ENCODE measurements around the gene CATSPERE. TPM values are rescaled to one million over a fixed set of nuclear protein-coding genes. Genes with fewer than 3 reads are reported as not detected.
"Not testable (repeated sequence)": the region's sequence is repeated elsewhere in the genome, so short reads cannot be mapped to it uniquely, and the experiment has no call there.

The CATSPERE gene
- total RNA-seq, 4 donors from 2014 or later = 0.45 to 1.4 (median 0.55) TPM

GRCh38 chr1:244548558-244549115 is 87.6 kb downstream of the CATSPERE start:
- Histone ChIP-seq H3K9me3 (peaks cover 8% of the 10 kb centered on the region), H3K27ac (no peak overlapping the region), H3K27me3 (no peaks in the 10 kb centered on the region), H3K36me3 (no peaks in the 10 kb centered on the region), H3K4me1 (no peaks in the 10 kb centered on the region), H3K4me3 (no peak overlapping the region)
- DNase-seq (ENCODE audit: low spot score in 2 of 2) = no peak
- WGBS = 82% methylated on average over 2 of the region's 2 CpGs
- TF ChIP-seq CTCF (IDR thresholded peaks at IDR 0.05) = no peak
- no peak for TF ChIP-seq EP300 (IDR thresholded peaks at IDR 0.05)
- TF ChIP-seq POLR2A (IDR thresholded peaks at IDR 0.05) = no peak
- no peak for TF ChIP-seq POLR2AphosphoS5 (IDR thresholded peaks at IDR 0.05)

- H3K9me3 ChIP-seq = peaks cover 3% of the 10 kb centered on the region
- H3K36me3 ChIP-seq = no peaks in the 10 kb centered on the region
- TF ChIP-seq POLR2AphosphoS5 (IDR thresholded peaks at IDR 0.05) (no peak), EP300 (IDR thresholded peaks at IDR 0.05) (no peak), CTCF (IDR thresholded peaks at IDR 0.05) (no peak), POLR2A (IDR thresholded peaks at IDR 0.05) (no peak)
- H3K4me3 ChIP-seq = no peak overlapping the region
- H3K27ac ChIP-seq = no peak overlapping the region
- 86% methylated on average over 6 of the region's 6 CpGs for WGBS
- no peaks in the 10 kb centered on the region for H3K4me1 ChIP-seq
- no peak for DNase-seq (ENCODE audit: low spot score in 2 of 2)
- H3K27me3 ChIP-seq = no peaks in the 10 kb centered on the region
These were observed 91.3 kb downstream of the CATSPERE start for GRCh38 chr1:244552336-244552735.

GRCh38 chr1:244556263-244556662 is 95.2 kb downstream of the CATSPERE start:
- H3K4me3 ChIP-seq = no peak overlapping the region
- no peak overlapping the region for H3K27ac ChIP-seq
- 92% methylated on average over 1 of the region's 1 CpG for WGBS
- H3K27me3 ChIP-seq = no peaks in the 10 kb centered on the region
- no peaks in the 10 kb centered on the region for H3K36me3 ChIP-seq
- DNase-seq (ENCODE audit: low spot score in 2 of 2) = no peak
- H3K4me1 ChIP-seq = no peaks in the 10 kb centered on the region
- no peaks in the 10 kb centered on the region for H3K9me3 ChIP-seq
- TF ChIP-seq CTCF (IDR thresholded peaks at IDR 0.05) (no peak), POLR2A (IDR thresholded peaks at IDR 0.05) (no peak), POLR2AphosphoS5 (IDR thresholded peaks at IDR 0.05) (no peak), EP300 (IDR thresholded peaks at IDR 0.05) (no peak)

GRCh38 chr1:244557565-244557964 is 96.5 kb downstream of the CATSPERE start:
- no peaks in the 10 kb centered on the region for H3K27me3 ChIP-seq
- H3K9me3 ChIP-seq = no peaks in the 10 kb centered on the region
- no peak overlapping the region for H3K27ac ChIP-seq
- H3K4me3 ChIP-seq = no peak overlapping the region
- no peaks in the 10 kb centered on the region for H3K4me1 ChIP-seq
- no peak for TF ChIP-seq CTCF (IDR thresholded peaks at IDR 0.05)
- TF ChIP-seq EP300 (IDR thresholded peaks at IDR 0.05) = no peak
- TF ChIP-seq POLR2AphosphoS5 (IDR thresholded peaks at IDR 0.05) = no peak
- no peak for TF ChIP-seq POLR2A (IDR thresholded peaks at IDR 0.05)
- no peak for DNase-seq (ENCODE audit: low spot score in 2 of 2)
- WGBS = 93% methylated on average over 1 of the region's 1 CpG
- no peaks in the 10 kb centered on the region for H3K36me3 ChIP-seq

GRCh38 chr1:244559561-244559960 is 98.5 kb downstream of the CATSPERE start:
- DNase-seq (ENCODE audit: low spot score in 2 of 2) = no peak
- no peak for TF ChIP-seq EP300 (IDR thresholded peaks at IDR 0.05)
- no peak for TF ChIP-seq POLR2AphosphoS5 (IDR thresholded peaks at IDR 0.05)
- TF ChIP-seq POLR2A (IDR thresholded peaks at IDR 0.05) = no peak
- no peak for TF ChIP-seq CTCF (IDR thresholded peaks at IDR 0.05)
- Histone ChIP-seq H3K36me3 (no peaks in the 10 kb centered on the region), H3K27me3 (no peaks in the 10 kb centered on the region), H3K27ac (no peak overlapping the region), H3K9me3 (no peaks in the 10 kb centered on the region), H3K4me1 (no peaks in the 10 kb centered on the region), H3K4me3 (no peak overlapping the region)
- 93% methylated on average over 1 of the region's 1 CpG for WGBS

GRCh38 chr1:244562877-244563276 is 101.8 kb downstream of the CATSPERE start:
- not testable (repeated sequence) for DNase-seq (ENCODE audit: low spot score in 2 of 2); H3K36me3 ChIP-seq; H3K4me1 ChIP-seq; H3K27ac ChIP-seq; H3K9me3 ChIP-seq; H3K4me3 ChIP-seq; H3K27me3 ChIP-seq
- 90% methylated on average over 1 of the region's 1 CpG for WGBS
